Activated CD4-positive, alpha-beta T cell treated with anti-CD3 and anti-CD28 coated beads, Interleukin-10, Interleukin-2, amounts not matched to agents 100 ng/mL and 50 ng/mL, durations not matched to agents 16 hours and 8 hours (primary cell): ENCODE data around the gene HSD3B1.
"Not testable (repeated sequence)": the region's sequence is repeated elsewhere in the genome, so short reads cannot be mapped to it uniquely, and the experiment has no call there.

Source experiments
- DNase-seq: peaks from one replicate; pipeline ENCODE4 v3.0.0-alpha.2; 2020

HSD3B1 gene

DNA sequence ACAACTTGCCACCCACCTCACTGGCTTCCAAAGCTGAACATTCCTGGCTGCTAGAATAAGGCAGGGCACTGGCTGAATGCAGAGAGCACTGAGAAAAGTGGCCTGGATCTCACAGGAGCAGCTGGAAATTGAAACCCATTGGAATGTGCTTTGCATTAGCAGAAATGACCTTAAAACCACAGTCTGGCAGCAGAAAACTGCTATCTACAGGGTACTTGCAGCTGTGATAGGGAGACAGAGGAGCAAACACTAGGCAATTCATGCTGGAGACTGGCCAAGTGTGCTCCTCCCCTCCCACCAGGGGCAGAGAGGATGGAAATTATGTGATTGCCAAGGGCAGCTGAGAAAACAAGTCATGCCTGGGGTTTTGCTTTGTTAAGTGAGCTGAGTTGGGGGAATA, 47.2 kb downstream of the HSD3B1 start:
- DNase-seq: no peak

DNA sequence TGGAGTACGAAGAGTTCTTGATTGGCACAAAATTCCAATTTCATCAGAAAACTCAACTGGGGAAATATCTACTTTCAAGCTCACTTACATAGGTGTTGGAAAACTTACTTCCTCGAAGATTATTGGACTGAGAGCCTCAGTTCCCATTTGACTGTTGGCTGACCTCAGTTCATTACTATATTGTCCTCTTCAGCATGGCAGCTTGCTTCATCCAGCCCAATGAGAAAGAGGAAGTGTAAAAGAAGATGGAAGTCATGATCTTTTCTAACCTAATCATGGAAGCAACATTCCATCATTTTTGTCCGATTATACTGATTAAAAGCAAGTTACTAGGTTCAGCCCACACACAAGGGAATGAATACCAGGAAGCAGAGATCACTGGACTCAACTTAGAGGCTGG, 49.4 kb downstream of the HSD3B1 start:
- no peak for DNase-seq

DNA sequence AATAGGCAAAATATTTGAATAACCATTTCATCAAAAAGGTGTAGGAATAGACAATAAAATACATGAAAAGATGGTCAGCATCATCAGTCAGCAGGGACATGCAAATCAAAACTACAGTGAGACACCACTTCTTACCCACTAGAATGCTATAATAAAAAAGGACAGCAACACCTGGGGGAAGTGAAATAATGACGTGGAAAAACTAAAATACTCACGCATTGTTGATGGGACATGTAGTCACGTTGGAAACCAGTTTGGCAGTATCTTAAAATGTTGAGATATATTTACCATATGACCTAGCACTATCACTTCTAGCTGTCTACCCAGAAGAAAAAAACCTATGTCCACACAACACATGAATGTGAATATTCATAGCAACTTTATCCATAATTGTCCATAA, 53.4 kb downstream of the HSD3B1 start:
- DNase-seq: not testable (repeated sequence)

DNA sequence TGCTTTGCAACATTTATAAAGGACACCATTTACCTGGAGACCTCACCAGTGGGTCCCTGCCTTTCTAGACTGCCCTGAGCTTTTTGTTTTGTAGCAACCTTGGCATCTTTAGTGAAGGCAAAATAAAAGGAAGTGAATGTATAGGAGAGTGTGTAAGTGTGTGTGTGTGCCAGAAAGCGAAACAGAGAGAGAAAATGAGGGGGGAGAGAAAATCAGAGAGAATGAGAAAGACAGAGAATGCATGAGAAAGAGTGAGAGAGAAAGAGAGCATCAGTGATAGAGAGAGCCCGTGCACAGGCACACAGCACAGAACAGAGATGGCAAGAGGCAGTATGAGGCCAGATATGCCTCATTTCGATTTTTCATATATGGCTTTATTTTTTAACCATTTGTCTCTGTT, 57.5 kb downstream of the HSD3B1 start:
- peak; percentile 46 for DNase-seq
